ENCODE results near the gene KLHL28. TPM values are rescaled to one million over a fixed set of nuclear protein-coding genes. Genes with fewer than 3 reads are reported as not detected.
A peak's percentile ranks its signal among the peaks of the same experiment; 100 is the strongest.

The KLHL28 gene
- 1 to 10 TPM; 3.4 to 7.8 (median 6.1) TPM for total RNA-seq
- long read RNA-seq, full-length matches to known transcripts, result 1 of 2 reads
- long read RNA-seq, partial matches to known transcripts, result 1 of 2 reads
- long read RNA-seq, other reads (novel, unspliced or antisense), result 0 of 2 reads

GRCh38 chr14:44961554-44962333 is at the start of gene KLHL28, which contains the start of gene TOGARAM1:
TSS of gene KLHL28 (minus strand) at chr14:44961947. CDS start at chr14:44945928, 16,019 bp downstream.
TSS of gene TOGARAM1 (plus strand) at chr14:44962190. CDS start at chr14:44962422, 232 bp downstream.
- Histone ChIP-seq H3K27ac (peak within 1 kb of the TSS; percentile 64 to 76 (median 75)), H3K9me3 (no peaks in the 10 kb centered on the region), H3K36me3 (no peaks in the 10 kb centered on the region), H3K4me3 (peak within 1 kb of the TSS; percentile 65 to 77 (median 75)), H3K27me3 (no peaks in the 10 kb centered on the region), H3K4me1 (peaks cover 0 to 40% (median 16%) of the 10 kb centered on the region in 4 donors)
- TF ChIP-seq CTCF (IDR thresholded peaks at IDR 0.05) (no peak), POLR2A (IDR thresholded peaks at IDR 0.05) (peak; percentile 92)
- intact Hi-C loops (cut with DNase I), result no loop called here
- 0% methylated on average over 25 of the region's 37 CpGs for WGBS (ENCODE audit: insufficient coverage, low coverage, low lambda C conversion rate, missing lambda C conversion rate)
- ATAC-seq (peak; percentile 93 to 98 (median 94)), DNase-seq (peak; percentile 92 to 98 (median 94))

GRCh38 chr14:45003924-45004323 is 42.2 kb upstream of the KLHL28 start:
- H3K9me3 ChIP-seq, result no peaks in the 10 kb centered on the region
- H3K27ac ChIP-seq, result no peak overlapping the region
- H3K4me3 ChIP-seq, result no peak overlapping the region
- TF ChIP-seq POLR2A (IDR thresholded peaks at IDR 0.05) (no peak), CTCF (IDR thresholded peaks at IDR 0.05) (no peak)
- DNase-seq (no peak), ATAC-seq (peak; percentile 44 to 72 (median 54))
- H3K4me1 ChIP-seq, result no peaks in the 10 kb centered on the region
- intact Hi-C loops (cut with DNase I), result no loop called here
- H3K27me3 ChIP-seq, result no peaks in the 10 kb centered on the region
- H3K36me3 ChIP-seq, result no peaks in the 10 kb centered on the region
- WGBS (ENCODE audit: insufficient coverage, low coverage, low lambda C conversion rate, missing lambda C conversion rate), result 40% methylated on average over 2 of the region's 2 CpGs

GRCh38 chr14:44995770-44996294 is 34.1 kb upstream of the KLHL28 start:
- TF ChIP-seq CTCF (IDR thresholded peaks at IDR 0.05), result no peak
- no peak for TF ChIP-seq POLR2A (IDR thresholded peaks at IDR 0.05)
- ATAC-seq (no peak), DNase-seq (no peak)
- intact Hi-C loops (cut with DNase I), result no loop called here
- no peak overlapping the region for H3K4me3 ChIP-seq
- no peak overlapping the region for H3K27ac ChIP-seq
- H3K36me3 ChIP-seq, result no peaks in the 10 kb centered on the region
- WGBS (ENCODE audit: insufficient coverage, low coverage, low lambda C conversion rate, missing lambda C conversion rate), result 75% methylated on average over 4 of the region's 4 CpGs
- H3K4me1 ChIP-seq, result peaks cover 0 to 6% (median 0%) of the 10 kb centered on the region in 4 donors
- H3K27me3 ChIP-seq, result no peaks in the 10 kb centered on the region
- no peaks in the 10 kb centered on the region for H3K9me3 ChIP-seq

- Histone ChIP-seq H3K4me1 (peaks cover 0 to 6% (median 0%) of the 10 kb centered on the region in 4 donors), H3K36me3 (no peaks in the 10 kb centered on the region), H3K27me3 (no peaks in the 10 kb centered on the region), H3K27ac (no peak overlapping the region), H3K4me3 (no peak overlapping the region), H3K9me3 (no peaks in the 10 kb centered on the region)
- TF ChIP-seq CTCF (IDR thresholded peaks at IDR 0.05) (no peak), POLR2A (IDR thresholded peaks at IDR 0.05) (no peak)
- intact Hi-C loops (cut with DNase I), result no loop called here
- ATAC-seq (no peak), DNase-seq (no peak)
- 80% methylated on average over 3 of the region's 3 CpGs for WGBS (ENCODE audit: insufficient coverage, low coverage, low lambda C conversion rate, missing lambda C conversion rate)
Observed at GRCh38 chr14:44995196-44995595, 33.4 kb upstream of the KLHL28 start.

All from right lobe of liver (tissue), 6 donors.